ENCODE measurements around the gene TBCB.
A peak's percentile ranks its signal among the peaks of the same experiment; 100 is the strongest.
"Not testable (repeated sequence)": the region's sequence is repeated elsewhere in the genome, so short reads cannot be mapped to it uniquely, and the experiment has no call there.

Gene TBCB

GRCh38 chr19:36121486-36122124 is 6.3 kb downstream of the TBCB start:
- peak; percentile 24 for DNase-seq
- in situ Hi-C loops (cut with MboI; ENCODE audit: low pct_unique_long_range_greater_than_20kb, low sequenced_read_pairs): no loop called here

- in situ Hi-C loops (cut with MboI; ENCODE audit: low pct_unique_long_range_greater_than_20kb, low sequenced_read_pairs): no loop called here
- no peak for DNase-seq
These were observed 10.3 kb downstream of the TBCB start for GRCh38 chr19:36125557-36125956.

GRCh38 chr19:36128392-36128736 is 13.1 kb downstream of the TBCB start:
- no peak for DNase-seq
- in situ Hi-C loops (cut with MboI; ENCODE audit: low pct_unique_long_range_greater_than_20kb, low sequenced_read_pairs): no loop called here

GRCh38 chr19:36131221-36131620 is 16.0 kb downstream of the TBCB start:
- in situ Hi-C loops (cut with MboI; ENCODE audit: low pct_unique_long_range_greater_than_20kb, low sequenced_read_pairs); DNase-seq: not testable (repeated sequence)

GRCh38 chr19:36134867-36135266 is 19.6 kb downstream of the TBCB start:
- in situ Hi-C loops (cut with MboI; ENCODE audit: low pct_unique_long_range_greater_than_20kb, low sequenced_read_pairs); DNase-seq: not testable (repeated sequence)

- in situ Hi-C loops (cut with MboI; ENCODE audit: low pct_unique_long_range_greater_than_20kb, low sequenced_read_pairs): no loop called here
- no peak for DNase-seq
These were observed 21.9 kb downstream of the TBCB start for GRCh38 chr19:36136964-36137686.

GRCh38 chr19:36139120-36139472 is 23.8 kb downstream of the TBCB start:
- in situ Hi-C loops (cut with MboI; ENCODE audit: low pct_unique_long_range_greater_than_20kb, low sequenced_read_pairs): no loop called here
- DNase-seq: no peak

GRCh38 chr19:36139473-36140303 is 24.4 kb downstream of the TBCB start, which contains the start of gene CAPNS1:
CAPNS1 (plus strand) TSS chr19:36140066; CDS start chr19:36141012, 946 bp downstream.
- in situ Hi-C loops (cut with MboI; ENCODE audit: low pct_unique_long_range_greater_than_20kb, low sequenced_read_pairs): no loop called here
- peak; percentile 93 for DNase-seq

GRCh38 chr19:36140304-36141038 is 25.2 kb downstream of the TBCB start:
- DNase-seq: peak; percentile 50
- in situ Hi-C loops (cut with MboI; ENCODE audit: low pct_unique_long_range_greater_than_20kb, low sequenced_read_pairs): no loop called here

- DNase-seq: peak; percentile 89
- in situ Hi-C loops (cut with MboI; ENCODE audit: low pct_unique_long_range_greater_than_20kb, low sequenced_read_pairs): no loop called here
These were observed 26.0 kb downstream of the TBCB start for GRCh38 chr19:36141039-36141927.

GRCh38 chr19:36142046-36142445 is 26.8 kb downstream of the TBCB start:
- DNase-seq: no peak
- in situ Hi-C loops (cut with MboI; ENCODE audit: low pct_unique_long_range_greater_than_20kb, low sequenced_read_pairs): no loop called here

GRCh38 chr19:36142496-36142895 is 27.2 kb downstream of the TBCB start:
- in situ Hi-C loops (cut with MboI; ENCODE audit: low pct_unique_long_range_greater_than_20kb, low sequenced_read_pairs): no loop called here
- DNase-seq: no peak

GRCh38 chr19:36144624-36145023 is 29.4 kb downstream of the TBCB start:
- in situ Hi-C loops (cut with MboI; ENCODE audit: low pct_unique_long_range_greater_than_20kb, low sequenced_read_pairs): no loop called here
- DNase-seq: no peak

GRCh38 chr19:36149673-36150406 is 34.6 kb downstream of the TBCB start:
- in situ Hi-C loops (cut with MboI; ENCODE audit: low pct_unique_long_range_greater_than_20kb, low sequenced_read_pairs): no loop called here
- no peak for DNase-seq

GRCh38 chr19:36150586-36150985 is 35.3 kb downstream of the TBCB start:
- in situ Hi-C loops (cut with MboI; ENCODE audit: low pct_unique_long_range_greater_than_20kb, low sequenced_read_pairs): no loop called here
- no peak for DNase-seq

GRCh38 chr19:36151144-36152018 is 36.1 kb downstream of the TBCB start:
- no peak for DNase-seq
- in situ Hi-C loops (cut with MboI; ENCODE audit: low pct_unique_long_range_greater_than_20kb, low sequenced_read_pairs): no loop called here

- no peak for DNase-seq
- in situ Hi-C loops (cut with MboI; ENCODE audit: low pct_unique_long_range_greater_than_20kb, low sequenced_read_pairs): no loop called here
These were observed 36.7 kb downstream of the TBCB start for GRCh38 chr19:36152019-36152351.
